Endothelial cell of umbilical vein (primary cell): ENCODE measurements around the gene GSTT4.

Experiments
- EZH2 ChIP-seq: IDR thresholded peaks from 2 replicates; pipeline ENCODE4 v1.6.1; 2012; ENCODE audit warnings: borderline replicate concordance, low read depth, mild to moderate bottlenecking, moderate library complexity, low read length, inconsistent platforms; ENCODE audit not compliant: severe bottlenecking
- POLR2A ChIP-seq: IDR thresholded peaks from 2 replicates; pipeline ENCODE4 v1.6.1; 2012; ENCODE audit warnings: low read depth, mild to moderate bottlenecking, control low read depth, low read length
- TF ChIP-seq, protein P1 (sequence below), 2 donors: IDR thresholded peaks; 1 replicate in 1 of 2; 2 replicates in 1 of 2; pipeline ENCODE4 v1.5.1; 2011; ENCODE audit warnings: low read length in 2 of 2, mild to moderate bottlenecking in 2 of 2, moderate library complexity in 2 of 2, control low read depth in 1 of 2, inconsistent platforms in 1 of 2, low read depth in 1 of 2; ENCODE audit not compliant: insufficient read depth in 1 of 2; ENCODE audit errors: extremely low read depth in 1 of 2

DNA sequence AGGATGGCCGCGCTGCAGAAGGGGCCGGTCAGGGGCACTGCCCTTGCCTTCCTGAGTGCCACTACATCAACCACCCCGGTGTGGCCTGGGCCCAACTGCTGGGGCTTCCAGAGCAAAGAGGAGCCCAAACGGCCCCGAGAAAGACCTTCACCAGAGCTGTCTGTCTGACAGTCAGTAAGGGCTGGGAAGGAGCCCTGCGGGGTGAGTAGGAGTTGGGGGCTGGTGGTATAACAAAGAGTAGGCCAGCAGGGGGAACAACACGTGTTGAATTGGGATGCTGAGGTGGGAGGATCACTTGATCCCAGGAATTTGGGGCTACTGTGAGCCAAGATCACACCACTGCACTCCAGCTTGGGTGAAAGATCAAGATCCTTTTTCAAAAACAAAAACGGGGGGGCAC is 3.9 kb downstream of the GSTT4 start:
- TF ChIP-seq, protein P1, sequence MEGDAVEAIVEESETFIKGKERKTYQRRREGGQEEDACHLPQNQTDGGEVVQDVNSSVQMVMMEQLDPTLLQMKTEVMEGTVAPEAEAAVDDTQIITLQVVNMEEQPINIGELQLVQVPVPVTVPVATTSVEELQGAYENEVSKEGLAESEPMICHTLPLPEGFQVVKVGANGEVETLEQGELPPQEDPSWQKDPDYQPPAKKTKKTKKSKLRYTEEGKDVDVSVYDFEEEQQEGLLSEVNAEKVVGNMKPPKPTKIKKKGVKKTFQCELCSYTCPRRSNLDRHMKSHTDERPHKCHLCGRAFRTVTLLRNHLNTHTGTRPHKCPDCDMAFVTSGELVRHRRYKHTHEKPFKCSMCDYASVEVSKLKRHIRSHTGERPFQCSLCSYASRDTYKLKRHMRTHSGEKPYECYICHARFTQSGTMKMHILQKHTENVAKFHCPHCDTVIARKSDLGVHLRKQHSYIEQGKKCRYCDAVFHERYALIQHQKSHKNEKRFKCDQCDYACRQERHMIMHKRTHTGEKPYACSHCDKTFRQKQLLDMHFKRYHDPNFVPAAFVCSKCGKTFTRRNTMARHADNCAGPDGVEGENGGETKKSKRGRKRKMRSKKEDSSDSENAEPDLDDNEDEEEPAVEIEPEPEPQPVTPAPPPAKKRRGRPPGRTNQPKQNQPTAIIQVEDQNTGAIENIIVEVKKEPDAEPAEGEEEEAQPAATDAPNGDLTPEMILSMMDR (IDR thresholded peaks at IDR 0.05; ENCODE audit: extremely low read depth in 1 of 2, insufficient read depth in 1 of 2, low read depth in 1 of 2, low read length in 2 of 2), result no peak
- TF ChIP-seq POLR2A (no peak), EZH2 (no peak)
